GM12878 (cell line): Measurements from ENCODE around the gene NELL1. TPM values are rescaled to one million over a fixed set of nuclear protein-coding genes. Genes with fewer than 3 reads are reported as not detected.

Source experiments
- ATAC-seq: fragments of 200-7000 bp; cut with Tn5 transposase; 3 replicates; pipeline ENCODE4 v1.9.1; 2020; ENCODE audit warnings: mild to moderate bottlenecking, moderate library complexity
- BruUV-seq: library from RNA; stranded (reverse); fragments of 400-500 nt; replicated peaks from 2 replicates; lab custom pipeline; 2021; lab: Mats Ljungman, UMichigan
- CTCF ChIA-PET: fragments of 300-600 bp; sonication (Branson Sonifier 250); formaldehyde crosslinking; extraction: SDS; loops from one replicate; lab custom pipeline; 2021; ENCODE audit warnings: inconsistent platforms; lab: Yijun Ruan, JAX
- POLR2A ChIA-PET: fragments of 350-600 bp; formaldehyde crosslinking; extraction: SDS; loops from one replicate; lab custom pipeline; 2021; ENCODE audit warnings: inconsistent platforms; lab: Charles Lee
- RAD21 ChIA-PET: fragments of 300-600 bp; sonication (Branson Sonifier 250); formaldehyde crosslinking; loops from one replicate; lab custom pipeline; 2023; ENCODE audit warnings: antibody characterized with exemption; ENCODE audit not compliant: unreplicated experiment; lab: Charles Lee
- SMC1A ChIA-PET: fragments of 300-600 bp; sonication (Branson Sonifier 250); formaldehyde crosslinking; loops from one replicate; lab custom pipeline; 2023; ENCODE audit not compliant: unreplicated experiment, uncharacterized antibody; lab: Charles Lee
- DNase-seq: peaks from one replicate; pipeline ENCODE4 v3.0.0-alpha.2; 2011; ENCODE audit warnings: low read depth, low spot score
- FAIRE-seq: peaks from 3 replicates; lab custom pipeline; 2011; peaks lifted over from hg19 to GRCh38; lab: Jason Lieb, UNC
- H2AFZ ChIP-seq: 2 replicates; pipeline ENCODE4 v1.6.0; 2011; ENCODE audit warnings: low read depth, low read length, control low read depth; ENCODE audit not compliant: control insufficient read depth
- H3K27ac ChIP-seq: 2 replicates; pipeline ENCODE4 v1.5.1; 2011; ENCODE audit warnings: control low read depth; ENCODE audit not compliant: control insufficient read depth, insufficient read depth
- H3K27me3 ChIP-seq, 2 experiments: replicated peaks in 1 of 2; 2 replicates each; pipeline versions ENCODE4 v1.6.0 to v1.6.1; 2011; ENCODE audit warnings: low read length in 1 of 2; ENCODE audit not compliant: control insufficient read depth in 2 of 2, insufficient read depth in 2 of 2
- H3K36me3 ChIP-seq, 2 experiments: 2 replicates each; pipeline ENCODE4 v1.5.1; 2011; ENCODE audit warnings: low read length in 1 of 2; ENCODE audit not compliant: control insufficient read depth in 2 of 2, insufficient read depth in 2 of 2
- H3K4me1 ChIP-seq: 2 replicates; pipeline ENCODE4 v1.6.1; 2011; ENCODE audit warnings: mild to moderate bottlenecking, low read length, moderate library complexity, mixed read lengths; ENCODE audit not compliant: control insufficient read depth, insufficient read depth
- H3K4me2 ChIP-seq: 2 replicates; pipeline ENCODE4 v1.6.0; 2011; ENCODE audit warnings: control low read depth; ENCODE audit not compliant: control insufficient read depth, insufficient read depth
- H3K4me3 ChIP-seq: fragments of 200-600 bp; sonication (generic); 2 replicates; pipeline ENCODE4 v1.5.1; 2016
- H3K79me2 ChIP-seq: 2 replicates; pipeline ENCODE4 v1.6.0; 2011; ENCODE audit warnings: low read length; ENCODE audit not compliant: control insufficient read depth, insufficient read depth
- H3K9ac ChIP-seq: 2 replicates; pipeline ENCODE4 v1.8.0; 2011; ENCODE audit warnings: low read length, control low read depth, mixed read lengths; ENCODE audit not compliant: control insufficient read depth, insufficient read depth
- H3K9me3 ChIP-seq: replicated peaks from 3 replicates; pipeline ENCODE4 v1.5.1; 2011; ENCODE audit warnings: mild to moderate bottlenecking, low read length; ENCODE audit not compliant: control insufficient read depth, insufficient read depth
- H4K20me1 ChIP-seq: 2 replicates; pipeline ENCODE4 v1.6.0; 2011; ENCODE audit not compliant: control insufficient read depth, insufficient read depth
- CBFB ChIP-seq: IDR thresholded peaks from 2 replicates; pipeline ENCODE4 v1.6.1; 2016; ENCODE audit warnings: antibody characterized with exemption, low read depth
- CBX3 ChIP-seq: fragments of 200-600 bp; sonication (generic); IDR thresholded peaks from 2 replicates; pipeline ENCODE4 v1.6.1; 2016; ENCODE audit warnings: low read depth, borderline replicate concordance
- CHD4 ChIP-seq: fragments of 200-600 bp; sonication (generic); IDR thresholded peaks from 2 replicates; pipeline ENCODE4 v1.6.1; 2016; ENCODE audit warnings: mild to moderate bottlenecking
- GABPA ChIP-seq: IDR thresholded peaks from 2 replicates; pipeline ENCODE4 v1.6.1; 2014; ENCODE audit warnings: antibody characterized with exemption, low read depth, mild to moderate bottlenecking, inconsistent platforms
- GATAD2B ChIP-seq: fragments of 450-650 bp; conservative IDR thresholded peaks from 2 replicates; pipeline ENCODE4 v1.6.1; 2017; ENCODE audit warnings: low read depth, mild to moderate bottlenecking, moderate library complexity
- IKZF2 ChIP-seq, 2 experiments: fragments of 450-650 bp; IDR thresholded peaks; 2 replicates each; pipeline ENCODE4 v1.6.1; 2017; ENCODE audit warnings: mild to moderate bottlenecking in 2 of 2, moderate library complexity in 2 of 2
- IRF4 ChIP-seq: IDR thresholded peaks from 2 replicates; pipeline ENCODE4 v1.6.1; 2011; ENCODE audit warnings: low read depth, low read length
- LARP7 ChIP-seq: fragments of 450-650 bp; IDR thresholded peaks from 2 replicates; pipeline ENCODE4 v1.6.1; 2017; ENCODE audit warnings: mild to moderate bottlenecking
- NFXL1 ChIP-seq: fragments of 450-650 bp; IDR thresholded peaks from 2 replicates; pipeline ENCODE4 v1.6.1; 2017; ENCODE audit warnings: antibody characterized with exemption, mild to moderate bottlenecking, borderline replicate concordance
- RB1 ChIP-seq: fragments of 450-650 bp; formaldehyde crosslinking; IDR thresholded peaks from 2 replicates; pipeline ENCODE4 v1.6.1; 2017; ENCODE audit warnings: mild to moderate bottlenecking, borderline replicate concordance
- RFX5 ChIP-seq: IDR thresholded peaks from 2 replicates; pipeline ENCODE4 v1.6.1; 2011; ENCODE audit warnings: low read depth, low read length, improper control_type of control experiment
- SUPT20H ChIP-seq: IDR thresholded peaks from 2 replicates; pipeline ENCODE4 v1.6.1; 2011; ENCODE audit warnings: low read depth, mild to moderate bottlenecking, low read length, moderate library complexity, borderline replicate concordance; ENCODE audit not compliant: control insufficient read depth
- WRNIP1 ChIP-seq: IDR thresholded peaks from 2 replicates; pipeline ENCODE4 v1.6.1; 2011; ENCODE audit warnings: low read depth, low read length, improper control_type of control experiment, borderline replicate concordance
- WGBS: methylation state at CpG from one replicate; pipeline ENCODE4 v1.1.6; 2016; ENCODE audit warnings: low lambda C conversion rate; ENCODE audit not compliant: insufficient replicate concordance, insufficient coverage; ENCODE audit errors: missing lambda C conversion rate; 5-methylcytosine and 5-hydroxymethylcytosine counted together
- in situ Hi-C: fragments of 300-500 bp; cut with MboI; formaldehyde crosslinking; loops from 9 replicates; pipeline ENCODE4 v1.14.3; 2018; ENCODE audit warnings: mixed read lengths
- intact Hi-C: fragments of 100-400 bp; cut with micrococcal nuclease; formaldehyde crosslinking; loops from one replicate; pipeline ENCODE4 v1.14.2; 2022; ENCODE audit not compliant: unreplicated experiment
- polyA plus RNA-seq, 11 experiments: library from polyadenylated mRNA; depleted of rRNA in 4 of 11; unstranded in 6 of 11; stranded (reverse) in 5 of 11; fragments of >200 nt; fragmentation: Nextera tagmentation in 4 of 11; fragmentation: Illumina TruSeq in 1 of 11; extraction: Ambion mirVana in 4 of 11; extraction: Trizol in 1 of 11; gene quantifications; 1 replicate in 1 of 11; 2 replicates in 10 of 11; pipeline versions ENCODE4 v1.2.1 to v1.2.3, GENCODE V29; 2011 to 2016; ENCODE audit warnings: inconsistent platforms in 2 of 11, missing spikeins in 2 of 11, low read depth in 1 of 11
- total RNA-seq, 4 experiments: library from RNA; depleted of rRNA in 3 of 4; stranded (reverse); fragments of >200 nt in 3 of 4; fragmentation: Illumina TruSeq in 1 of 4; extraction: Trizol in 1 of 4; gene quantifications; 2 replicates each; pipeline versions ENCODE4 v1.2.1 to v1.2.3, GENCODE V29; 2013 to 2021

NELL1 gene
- total and polyA plus RNA-seq, 10 of the 15 experiments (the other 5 are each of a cell fraction or from before 2014, with no cell fraction given), result 0.02 to 0.12 TPM; not detected in 8

DNA sequence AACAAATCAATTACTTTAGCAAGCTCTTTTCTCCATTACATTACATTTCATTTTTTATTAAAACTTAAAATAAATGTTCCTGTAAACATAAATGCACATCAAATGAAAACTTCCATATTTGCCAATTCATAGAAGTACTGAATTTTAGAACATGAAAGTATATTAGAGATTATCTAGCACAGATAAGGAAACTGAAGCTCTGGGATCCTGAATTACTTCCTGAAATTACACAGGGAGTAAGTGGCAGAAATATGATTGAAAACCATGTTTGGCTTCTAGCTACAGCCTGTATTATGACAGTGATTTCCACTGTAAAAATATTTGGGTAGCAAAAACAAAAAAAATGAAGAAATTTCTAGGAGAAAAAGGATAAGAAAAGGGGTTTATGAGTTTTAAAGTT is 387.3 kb downstream of the NELL1 start (continued):
- TF ChIP-seq CHD4, result no peak

GRCh38 chr11:21059879-21060278 is 390.5 kb downstream of the NELL1 start:
- SMC1A ChIA-PET, result no interaction called here
- no peak for ATAC-seq
- Histone ChIP-seq H3K4me2 (no peak overlapping the region), H3K4me3 (no peak overlapping the region), H3K36me3 (no peaks in the 10 kb centered on the region), H3K9ac (no peak overlapping the region), H4K20me1 (no peaks in the 10 kb centered on the region), H3K27me3 (no peaks in the 10 kb centered on the region), H3K27ac (no peak overlapping the region), H2AFZ (no peak overlapping the region), H3K9me3 (no peaks in the 10 kb centered on the region), H3K79me2 (no peaks in the 10 kb centered on the region), H3K4me1 (no peaks in the 10 kb centered on the region)
- intact Hi-C loops (no loop called here), in situ Hi-C loops (no loop called here)
- FAIRE-seq, result no peak
- 3% methylated on average over 2 of the region's 2 CpGs for WGBS
- POLR2A ChIA-PET, result no interaction called here
- CTCF ChIA-PET, result interaction anchor here (0.9 kb wide), 1 partner anchor 13 kb away, joined by 3 read pairs; no protein-coding TSS in a partner anchor
- RAD21 ChIA-PET, result no interaction called here
- TF ChIP-seq RB1, result no peak
- TF ChIP-seq IRF4, result no peak
- no peak for TF ChIP-seq GABPA
- no peak for TF ChIP-seq SUPT20H
- TF ChIP-seq RFX5, result no peak
- TF ChIP-seq GATAD2B, result no peak
- TF ChIP-seq NFXL1, result no peak
- no peak for TF ChIP-seq CBFB
- no peak for TF ChIP-seq WRNIP1
- TF ChIP-seq LARP7, result no peak
- no peak for TF ChIP-seq IKZF2 (IDR thresholded peaks at IDR 0.05)
- no peak for TF ChIP-seq CBX3
- no TSS peak for BruUV-seq
- DNase-seq, result no peak
